HuH-7 (cell line): Measurements from ENCODE around the gene CCDC178.
"Not testable (repeated sequence)": the region's sequence is repeated elsewhere in the genome, so short reads cannot be mapped to it uniquely, and the experiment has no call there.

Source experiments
- DNase-seq: peaks from one replicate; pipeline ENCODE4 v3.0.0; 2011; ENCODE audit warnings: low spot score

Gene CCDC178, protein sequence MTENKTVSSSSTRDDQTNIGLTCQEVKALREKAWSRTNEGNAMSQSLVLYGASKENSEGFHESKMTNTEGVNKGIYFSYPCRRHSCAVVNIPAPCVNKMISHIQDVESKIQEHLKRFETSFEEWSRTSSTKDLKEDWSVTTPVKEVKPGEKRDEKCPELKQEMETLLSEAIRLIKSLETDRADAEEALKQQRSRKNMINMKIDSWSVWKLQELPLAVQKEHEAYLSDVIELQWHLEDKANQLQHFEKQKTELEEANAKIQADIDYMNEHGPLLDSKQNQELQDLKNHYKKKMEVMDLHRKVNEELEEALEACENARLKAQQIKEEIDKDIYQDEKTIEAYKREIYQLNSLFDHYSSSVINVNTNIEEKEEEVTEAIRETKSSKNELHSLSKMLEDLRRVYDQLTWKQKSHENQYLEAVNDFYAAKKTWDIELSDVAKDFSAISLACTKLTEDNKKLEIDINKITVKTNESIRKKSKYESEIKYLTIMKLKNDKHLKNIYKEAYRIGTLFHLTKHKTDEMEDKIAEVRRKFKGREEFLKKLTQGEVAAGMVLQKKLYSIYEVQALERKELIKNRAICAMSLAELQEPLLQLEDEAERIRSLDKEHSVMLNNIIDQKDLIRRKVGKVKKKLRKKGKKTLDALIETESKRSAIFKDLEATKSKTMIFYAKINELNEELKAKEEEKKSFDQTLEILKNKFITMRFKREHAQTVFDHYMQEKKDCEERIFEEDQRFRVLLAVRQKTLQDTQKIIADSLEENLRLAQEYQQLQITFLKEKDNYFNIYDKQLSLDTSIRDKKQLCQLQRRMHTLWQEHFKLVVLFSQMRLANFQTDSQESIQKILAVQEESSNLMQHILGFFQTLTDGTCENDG

DNA sequence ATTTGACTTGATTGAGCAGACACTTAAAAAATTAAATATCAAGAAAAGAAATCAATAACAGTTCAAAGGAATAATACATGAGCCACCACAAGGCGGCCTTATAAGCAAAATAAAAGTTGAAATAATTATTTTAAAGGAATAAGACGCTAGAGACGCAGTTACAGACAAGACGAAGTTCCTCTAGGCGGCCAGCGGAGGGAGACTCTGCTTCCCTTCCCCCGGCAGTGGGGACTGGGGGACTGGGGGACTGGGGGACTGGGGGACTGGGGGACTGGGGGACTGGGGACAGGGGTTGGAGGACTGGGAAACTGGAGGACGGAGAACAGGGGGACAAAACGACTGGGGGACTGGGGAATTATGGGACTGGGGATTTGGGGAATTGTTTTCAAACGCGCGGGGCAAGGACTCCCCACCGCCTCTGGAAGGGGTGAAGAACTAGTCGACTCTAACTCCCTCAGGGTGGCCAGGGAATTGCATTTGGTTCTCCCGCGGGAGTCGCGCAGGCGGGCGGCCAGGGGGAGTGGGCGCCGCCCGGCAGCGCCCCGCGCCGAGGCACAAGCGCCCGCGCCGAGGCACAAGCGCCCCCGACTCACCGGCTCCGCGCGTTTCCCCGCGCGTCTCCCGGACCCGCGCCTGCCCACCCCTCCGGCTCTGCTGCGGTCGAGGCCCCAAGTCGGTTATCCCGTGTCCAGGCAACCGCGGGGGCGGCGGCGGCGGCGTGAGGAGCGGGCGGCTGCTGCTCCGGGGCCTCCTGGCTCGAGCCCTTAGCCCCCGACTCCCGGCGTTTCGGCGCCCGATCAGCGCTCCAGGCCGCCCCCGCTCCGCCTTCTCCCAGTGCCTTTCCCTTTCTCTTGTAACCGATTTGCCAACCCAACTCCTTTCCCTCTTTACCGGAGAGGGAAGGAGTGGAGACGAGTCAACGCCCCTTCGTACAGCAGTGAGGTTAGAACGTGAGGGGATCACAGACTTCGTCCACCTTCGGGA lies at the start of gene CCDC178:
Gene CCDC178, minus strand, starts transcription at position 662 of the 984 bp plus-strand sequence. CDS start 28,633 bp downstream, outside the sequence.
- peak; percentile 39 for DNase-seq

DNA sequence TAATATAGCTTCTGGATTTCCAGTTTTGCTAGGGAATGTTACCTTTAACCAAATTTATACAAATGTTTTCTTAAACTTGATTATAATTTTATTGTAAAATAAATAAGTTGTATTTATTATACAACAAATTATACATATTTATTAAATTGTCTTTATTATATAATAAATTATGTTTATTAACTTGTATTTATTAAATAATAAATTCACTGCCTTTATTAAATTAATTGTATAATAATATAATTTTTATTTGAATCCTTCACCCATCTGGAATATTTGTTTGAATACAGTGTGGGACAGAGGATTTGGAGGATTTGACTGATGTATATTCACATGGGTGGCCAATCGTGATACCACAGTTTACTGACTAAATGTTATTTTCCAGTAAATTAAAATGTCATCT lies 43.4 kb upstream of the CCDC178 start:
- no peak for DNase-seq

DNA sequence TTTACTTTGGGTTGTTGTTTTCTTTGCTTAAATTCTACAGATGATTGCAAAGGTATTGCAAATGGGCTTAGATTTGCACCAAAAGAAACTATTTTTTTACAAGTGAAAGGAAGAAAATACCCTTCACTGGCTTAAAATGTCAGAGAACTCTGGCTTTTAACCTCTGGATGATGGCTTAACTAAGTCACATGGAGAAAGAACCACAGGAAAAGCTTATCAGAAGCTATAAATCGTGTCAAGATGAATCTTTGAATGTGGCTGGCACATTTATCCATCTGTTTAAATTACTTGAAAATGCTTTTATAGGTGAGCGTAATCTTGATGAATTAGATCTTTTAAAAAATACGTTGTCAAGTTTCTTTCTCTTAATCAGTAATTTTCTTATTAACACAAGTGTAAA lies 32.0 kb upstream of the CCDC178 start:
- DNase-seq = no peak

DNA sequence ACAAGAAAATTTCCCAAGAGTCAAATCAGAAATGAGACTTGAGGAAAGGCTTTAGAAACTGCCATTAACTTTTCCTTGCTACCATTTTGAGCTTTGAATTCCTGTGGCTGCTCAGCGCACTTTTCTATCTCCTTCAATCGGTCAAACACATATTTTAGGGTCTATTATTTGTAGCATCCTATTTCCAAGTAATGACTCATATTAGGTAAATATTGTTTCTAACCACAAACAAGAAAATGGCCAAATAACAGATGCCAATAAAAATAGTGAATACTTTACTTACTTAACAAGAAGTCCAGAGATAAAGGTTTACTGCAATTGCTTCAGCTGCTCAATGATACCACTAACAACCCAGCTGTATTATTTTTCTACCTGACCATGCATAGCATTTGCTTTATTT lies 29.7 kb upstream of the CCDC178 start:
- DNase-seq = no peak

DNA sequence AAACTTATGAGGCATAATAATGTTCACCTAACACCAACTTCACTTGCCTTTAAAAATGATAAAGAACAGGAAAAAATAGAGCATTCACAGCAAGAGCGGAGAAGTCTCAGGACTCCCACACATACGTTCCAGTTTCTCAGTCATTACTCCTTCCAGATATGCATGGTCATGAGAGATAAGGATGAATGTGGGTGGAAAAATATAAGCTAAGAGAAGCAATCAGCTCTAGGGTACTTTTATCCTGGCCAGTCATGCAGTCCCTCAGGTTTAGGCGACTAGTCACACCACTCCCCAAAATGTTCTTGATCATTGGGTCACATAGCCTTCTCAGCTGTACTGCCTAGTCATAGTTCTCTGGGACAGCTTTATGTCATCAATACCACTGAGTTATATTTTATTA lies 29.2 kb upstream of the CCDC178 start:
- DNase-seq = no peak

DNA sequence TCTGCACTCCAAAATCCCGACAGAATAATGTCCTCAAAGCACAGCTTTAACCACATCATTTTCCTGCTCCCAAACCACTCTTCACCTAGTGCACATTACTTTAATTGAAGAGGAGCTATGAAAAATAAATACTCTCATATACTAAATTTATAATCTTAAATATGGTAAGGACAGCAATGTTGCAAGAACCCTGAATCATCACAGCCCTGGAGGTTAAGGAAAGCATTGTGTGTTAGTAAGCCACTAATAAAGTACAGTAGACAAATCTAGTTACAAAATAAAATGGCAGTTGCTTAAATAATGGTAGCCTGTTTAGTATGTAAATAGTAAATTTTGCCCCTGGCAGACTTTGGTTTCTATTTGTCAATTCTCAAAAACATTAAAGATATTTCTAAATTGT lies 27.0 kb upstream of the CCDC178 start:
- no peak for DNase-seq

DNA sequence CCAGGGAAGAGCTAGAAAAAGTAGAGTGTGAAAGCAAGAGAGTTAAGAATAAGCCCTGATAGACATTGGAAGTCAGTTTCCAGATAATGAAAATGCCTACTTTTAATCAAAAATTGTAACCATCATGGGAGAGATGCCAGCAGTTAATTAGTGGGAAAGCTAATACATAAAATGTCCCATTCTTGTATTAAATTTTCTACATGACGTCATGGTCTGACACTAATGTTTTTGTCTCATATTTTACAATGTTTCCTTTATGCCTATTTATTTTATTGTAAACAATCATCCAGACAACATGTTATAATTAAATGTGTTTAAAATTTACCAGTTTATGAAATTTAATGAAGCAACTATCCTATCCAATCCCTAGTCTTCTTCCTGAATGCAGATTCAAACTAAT lies 26.3 kb upstream of the CCDC178 start:
- no peak for DNase-seq

DNA sequence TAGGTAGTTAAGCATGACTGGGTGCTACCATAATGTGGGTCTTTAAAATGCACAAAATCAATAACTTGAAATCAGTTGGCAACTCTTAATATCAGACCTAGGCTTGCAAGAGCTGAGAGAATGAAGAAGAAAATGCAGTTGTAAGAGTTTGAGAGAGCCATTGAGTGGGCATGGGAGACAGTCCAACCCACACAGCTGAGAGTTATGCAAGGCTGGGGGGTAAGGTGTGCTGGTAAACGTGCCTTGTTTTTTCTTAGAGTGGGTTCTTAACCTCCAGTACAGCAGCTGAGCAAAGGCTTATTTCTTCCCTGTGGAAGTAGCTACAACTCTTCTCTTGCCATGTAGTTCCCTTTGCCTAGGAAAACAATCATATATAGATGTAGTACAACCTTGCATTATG lies 20.2 kb upstream of the CCDC178 start:
- no peak for DNase-seq

DNA sequence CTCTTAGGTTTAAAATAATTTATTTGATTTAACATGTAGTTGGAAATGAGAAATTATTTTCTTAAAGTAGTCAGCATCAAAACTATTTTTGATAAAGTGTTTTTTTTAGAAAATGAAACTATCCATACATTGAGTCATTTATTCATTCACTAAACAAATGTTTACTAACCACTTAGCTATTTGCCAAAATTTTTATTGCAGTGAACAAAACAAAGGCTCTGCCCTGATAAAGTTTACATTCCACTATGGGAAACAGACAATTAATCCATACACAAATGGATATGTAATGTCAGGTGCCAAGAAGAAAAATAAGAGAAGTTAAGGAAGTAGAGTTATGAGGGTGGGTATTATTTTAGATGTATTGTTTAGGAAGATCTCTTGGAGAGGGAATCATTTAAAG lies 19.1 kb upstream of the CCDC178 start:
- no peak for DNase-seq

DNA sequence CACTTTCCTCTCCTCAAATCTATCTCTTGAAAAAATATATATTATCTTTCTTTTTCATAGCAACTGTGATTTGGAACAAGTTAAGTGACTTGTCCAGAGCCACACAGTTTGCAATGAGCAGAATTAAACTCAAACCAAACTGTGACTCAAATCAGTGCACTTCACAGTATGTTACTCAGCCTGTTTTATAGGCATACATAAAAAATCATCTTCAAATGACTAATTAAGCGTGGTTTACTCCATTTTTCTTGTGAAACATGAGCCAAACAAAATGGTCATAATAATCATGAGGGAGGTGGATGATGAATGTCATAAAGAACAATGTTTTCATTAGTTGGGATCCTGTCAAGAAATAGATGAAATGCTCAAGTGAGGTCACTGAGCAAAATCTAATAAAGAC lies 6.1 kb upstream of the CCDC178 start:
- DNase-seq = no peak

DNA sequence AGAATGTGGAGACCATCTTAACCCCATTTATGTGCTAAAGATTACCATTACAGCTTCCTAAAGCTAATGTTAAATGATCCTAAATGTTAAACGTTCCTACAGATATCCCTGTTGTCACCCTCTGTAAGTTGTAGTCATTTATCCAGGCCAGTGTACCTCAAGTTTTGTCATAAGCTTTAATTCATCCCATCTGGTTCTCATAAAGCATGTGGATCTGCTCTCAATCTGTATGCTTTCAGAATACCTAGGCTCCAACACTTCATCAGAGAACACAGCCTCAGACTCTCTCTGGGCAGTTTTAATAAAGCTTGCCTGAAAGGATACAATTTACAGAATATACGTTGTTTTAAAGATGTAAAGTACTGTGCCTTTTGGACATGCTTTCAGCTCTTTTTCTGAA lies 4.2 kb upstream of the CCDC178 start:
- DNase-seq = no peak

DNA sequence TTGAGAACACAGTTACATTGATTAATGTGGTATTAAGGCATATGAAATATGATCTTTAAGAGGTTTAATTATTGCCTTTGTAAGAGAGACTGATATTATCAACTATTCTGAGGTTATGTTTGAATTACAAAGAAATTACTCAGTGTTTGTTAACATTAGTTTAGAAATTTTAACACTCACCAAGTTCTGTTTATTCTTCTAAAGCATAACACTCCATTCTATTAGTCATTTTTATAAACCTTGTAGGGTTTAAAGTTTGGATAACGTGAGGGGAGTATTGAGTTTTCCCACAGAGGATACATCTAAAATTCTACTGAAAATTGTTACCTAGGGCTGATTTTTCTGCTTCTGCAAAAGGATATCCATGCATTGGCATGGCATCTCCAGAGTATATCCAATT lies 7.7 kb downstream of the CCDC178 start:
- no peak for DNase-seq

DNA sequence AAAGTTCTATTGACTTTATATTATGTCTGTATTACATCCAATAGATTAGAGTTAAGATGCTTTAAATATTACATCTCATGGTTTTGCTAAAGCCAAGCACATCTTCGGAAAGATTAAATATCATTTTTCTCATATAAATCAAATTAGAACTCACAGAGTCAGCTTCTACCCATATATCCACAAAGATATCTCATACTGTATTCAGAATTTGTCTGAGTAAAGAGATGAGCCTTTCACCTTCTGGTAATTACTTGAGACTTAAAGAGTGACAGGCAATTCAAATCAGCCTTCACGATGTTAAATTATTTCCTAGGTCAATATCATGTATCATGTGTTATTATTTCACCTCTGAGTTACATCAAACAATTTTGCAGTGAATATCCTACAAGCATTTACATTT lies 13.0 kb downstream of the CCDC178 start:
- DNase-seq = no peak

DNA sequence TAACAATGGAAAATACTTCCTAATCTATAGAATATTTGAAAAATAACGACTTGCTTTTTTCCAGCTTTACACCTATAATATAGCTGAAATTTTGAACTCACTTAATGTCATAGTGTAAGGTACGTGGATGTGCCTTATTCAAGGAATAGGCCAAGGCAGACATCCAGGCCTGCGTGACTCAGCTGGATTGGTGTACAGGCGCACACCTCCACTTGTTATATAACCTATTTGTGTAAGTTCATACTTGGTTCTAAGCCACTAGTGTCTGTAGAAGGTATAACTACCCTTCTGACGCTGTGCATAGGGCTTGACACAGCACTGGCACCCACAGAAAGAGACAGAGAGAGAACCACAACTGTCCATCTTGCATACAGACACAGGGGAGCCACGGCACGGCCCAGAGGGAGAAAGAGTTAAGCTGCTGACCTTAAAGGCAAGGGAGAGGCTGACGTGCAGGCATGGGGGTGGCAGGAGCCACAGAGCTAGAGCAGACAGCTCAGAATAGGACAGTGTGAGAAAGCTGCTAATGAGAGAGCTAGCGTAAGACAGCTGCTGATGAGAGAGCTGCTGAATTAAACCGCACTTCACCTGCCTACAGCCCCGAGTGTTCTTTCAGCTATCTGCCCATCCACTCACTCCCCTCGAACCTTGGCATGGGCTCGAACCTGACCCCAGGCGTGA lies 16.1 kb downstream of the CCDC178 start:
- DNase-seq = no peak

DNA sequence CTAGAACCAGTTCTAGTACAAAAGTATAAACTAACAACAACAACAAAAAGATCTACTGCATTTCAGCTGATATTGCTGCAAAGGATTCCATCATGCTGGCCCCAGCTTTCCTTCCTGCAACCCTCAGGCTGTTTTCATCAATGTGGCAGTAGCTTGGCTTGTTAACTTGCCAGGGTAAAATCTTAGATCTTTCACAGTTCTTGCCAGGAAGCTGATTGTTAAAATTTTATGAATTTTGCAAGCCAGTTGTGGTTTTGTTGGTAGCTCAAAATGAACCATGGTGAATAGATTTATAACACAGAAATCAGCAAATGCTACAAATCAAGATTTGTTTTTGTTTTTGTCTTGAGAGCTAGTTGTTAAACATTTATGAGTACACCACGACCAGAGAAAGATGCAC lies 19.3 kb downstream of the CCDC178 start:
- DNase-seq = no peak

DNA sequence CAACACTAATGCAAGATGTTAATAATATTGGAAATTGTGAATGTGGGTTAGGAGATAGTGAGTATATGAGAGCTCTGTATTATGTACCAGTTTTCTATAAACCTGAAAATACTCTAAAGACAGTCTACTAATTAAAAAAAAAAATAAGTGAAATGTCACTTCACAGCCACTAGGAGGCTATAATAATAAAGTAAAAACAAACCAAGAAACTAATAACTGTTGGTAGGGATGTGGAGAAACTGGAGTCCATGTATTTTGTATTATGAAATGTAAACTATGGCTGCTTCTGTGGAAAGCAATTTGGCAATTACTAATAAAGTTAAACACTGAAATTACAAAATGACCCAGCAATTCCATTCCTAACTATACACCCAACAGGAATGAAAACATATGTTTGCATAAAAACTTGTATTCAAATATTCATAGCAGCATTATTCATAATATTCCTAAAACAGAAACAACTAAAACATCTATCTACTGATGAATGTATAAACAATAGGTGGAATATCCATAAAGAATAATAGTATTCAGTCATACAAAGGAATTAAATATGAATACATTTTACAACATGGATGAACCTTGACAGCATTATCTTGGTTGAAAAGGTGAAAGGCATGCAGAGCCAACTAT lies 36.2 kb downstream of the CCDC178 start:
- no peak for DNase-seq

DNA sequence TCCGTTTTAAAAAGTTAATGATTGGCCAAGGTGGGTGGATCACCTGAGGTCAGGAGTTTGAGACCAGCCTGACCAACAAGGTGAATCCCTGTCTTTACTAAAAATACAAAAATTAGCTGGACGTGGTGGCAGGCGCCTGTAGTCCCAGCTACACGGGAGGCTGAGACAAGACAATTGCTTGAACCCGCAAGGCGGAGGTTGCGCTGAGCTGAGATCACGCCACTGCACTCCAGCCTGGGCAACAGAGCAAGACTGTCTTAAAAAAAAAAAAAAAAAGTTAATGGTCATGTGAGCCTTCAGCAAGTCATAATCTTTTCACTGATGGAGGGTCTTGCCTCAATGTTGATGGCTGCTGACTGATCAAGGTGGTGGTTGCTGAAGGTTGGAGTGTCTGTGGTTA lies 41.6 kb downstream of the CCDC178 start:
- DNase-seq = not testable (repeated sequence)

DNA sequence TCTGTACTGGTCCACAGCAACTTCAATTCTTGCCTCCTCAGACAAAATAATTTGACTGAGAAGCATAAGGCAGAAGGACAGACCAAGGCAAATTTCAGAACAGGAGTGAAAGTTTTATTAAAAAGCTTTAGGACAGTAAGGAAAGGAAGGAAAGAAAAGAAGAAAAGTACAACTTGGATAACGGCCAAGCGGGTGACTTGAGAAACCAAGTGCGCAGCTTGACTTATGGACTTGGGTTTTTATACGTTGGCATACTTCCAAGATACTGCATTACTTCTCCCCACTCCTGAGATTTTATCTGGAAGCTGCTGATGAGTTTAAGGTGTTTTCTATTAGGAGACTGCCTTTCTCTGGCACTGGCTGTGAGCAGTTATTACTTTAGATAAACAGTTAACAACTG lies 64.7 kb downstream of the CCDC178 start:
- no peak for DNase-seq

DNA sequence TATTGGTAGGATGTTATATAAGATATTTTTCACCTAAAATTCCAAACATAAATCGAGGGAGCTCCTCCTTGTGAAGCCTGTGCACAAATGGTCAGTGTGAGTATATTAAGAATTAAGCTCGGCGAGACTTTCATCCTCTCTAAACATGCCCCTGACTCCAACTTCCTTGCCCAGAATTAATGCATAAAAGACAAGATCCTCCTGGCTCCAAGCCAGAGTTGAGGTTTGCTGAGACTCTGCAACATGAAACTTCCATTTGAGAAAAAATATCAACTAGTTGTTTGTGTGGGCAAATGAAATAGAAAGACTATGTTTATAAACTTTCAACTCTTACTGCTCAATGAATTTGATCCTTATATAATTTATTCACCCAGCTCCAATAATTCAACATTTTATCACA lies 68.1 kb downstream of the CCDC178 start:
- DNase-seq = no peak

DNA sequence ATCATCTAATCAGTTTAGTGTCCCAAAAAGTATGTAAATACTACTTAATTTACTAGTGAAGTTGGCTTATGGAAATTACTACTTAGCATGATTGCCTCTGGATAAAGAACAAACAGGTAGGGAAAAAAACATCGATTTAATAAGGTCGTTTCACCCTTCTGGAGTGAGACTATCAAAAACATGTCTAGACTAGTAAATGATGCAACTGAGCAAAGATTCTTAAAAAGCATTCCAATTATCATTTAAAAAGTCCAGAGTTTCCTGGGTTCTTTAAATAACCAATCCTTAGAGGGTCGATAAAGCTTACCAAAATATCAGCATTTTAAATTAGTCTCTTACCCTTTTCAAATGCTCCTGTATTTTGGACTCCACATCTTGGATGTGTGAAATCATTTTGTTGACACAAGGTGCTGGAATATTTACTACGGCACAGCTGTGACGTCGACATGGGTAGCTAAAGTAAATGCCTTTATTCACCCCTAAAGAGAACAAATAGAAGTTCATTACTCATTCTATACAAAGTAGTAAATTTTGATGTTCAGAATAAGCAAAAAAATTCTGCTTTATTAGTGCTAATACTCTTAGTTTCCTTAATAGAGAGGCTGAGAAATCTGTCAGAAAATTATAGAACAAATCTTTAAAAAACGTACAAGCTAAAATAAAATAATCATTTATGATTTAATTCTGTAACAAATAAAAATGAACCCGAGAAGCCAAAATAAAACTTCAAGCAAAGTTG lies 70.6 kb downstream of the CCDC178 start:
- no peak for DNase-seq
